Endothelial cell of umbilical vein (primary cell): ENCODE data around the gene CAMTA1.

ENCODE experiments used
- CTCF ChIP-seq, 2 donors: IDR thresholded peaks; 1 replicate in 1 of 2; 2 replicates in 1 of 2; pipeline ENCODE4 v1.5.1; 2011; ENCODE audit warnings: low read length in 2 of 2, mild to moderate bottlenecking in 2 of 2, moderate library complexity in 2 of 2, control low read depth in 1 of 2, inconsistent platforms in 1 of 2, low read depth in 1 of 2; ENCODE audit not compliant: insufficient read depth in 1 of 2; ENCODE audit errors: extremely low read depth in 1 of 2
- EZH2 ChIP-seq: IDR thresholded peaks from 2 replicates; pipeline ENCODE4 v1.6.1; 2012; ENCODE audit warnings: borderline replicate concordance, low read depth, mild to moderate bottlenecking, moderate library complexity, low read length, inconsistent platforms; ENCODE audit not compliant: severe bottlenecking
- GATA2 ChIP-seq: IDR thresholded peaks from 2 replicates; pipeline ENCODE4 v1.7.0; 2011; ENCODE audit warnings: low read depth, mild to moderate bottlenecking, moderate library complexity, mixed read lengths, low read length; ENCODE audit not compliant: insufficient read length, insufficient read depth
- MYC ChIP-seq: IDR thresholded peaks from one replicate; pipeline ENCODE4 v1.6.1; 2011; ENCODE audit warnings: mild to moderate bottlenecking, low read depth, low read length
- POLR2A ChIP-seq: IDR thresholded peaks from 2 replicates; pipeline ENCODE4 v1.6.1; 2012; ENCODE audit warnings: low read depth, mild to moderate bottlenecking, control low read depth, low read length
- POLR2AphosphoS5 ChIP-seq: IDR thresholded peaks from 2 replicates; pipeline ENCODE4 v1.6.1; 2012; ENCODE audit warnings: low read depth, mild to moderate bottlenecking, control low read depth, low read length, moderate library complexity; ENCODE audit not compliant: insufficient read depth
- TF ChIP-seq, protein P1 (sequence below): IDR thresholded peaks from 2 replicates; pipeline ENCODE4 v1.6.1; 2011; ENCODE audit not compliant: insufficient read depth, insufficient read length

DNA sequence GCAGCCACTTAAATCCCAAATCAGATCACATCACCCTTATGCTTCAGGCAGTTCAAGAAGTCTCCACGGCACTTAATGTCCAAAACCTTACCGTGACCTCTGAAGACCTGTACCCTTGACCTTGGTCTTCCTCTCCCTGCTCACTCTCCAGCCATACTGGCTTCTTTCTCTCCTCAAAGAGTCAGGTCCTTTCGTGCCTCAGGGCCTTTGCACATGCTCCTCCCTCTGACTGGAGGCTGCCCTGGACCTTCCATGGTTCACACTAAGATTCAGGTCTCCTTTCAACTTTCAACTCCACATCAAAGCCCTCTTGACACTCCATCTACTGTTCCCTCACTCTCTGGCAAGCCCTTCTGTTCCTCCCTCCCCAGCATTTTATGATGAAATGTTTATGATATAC lies 695.9 kb downstream of the CAMTA1 start:
- TF ChIP-seq CTCF (IDR thresholded peaks at IDR 0.05; ENCODE audit: extremely low read depth in 1 of 2, insufficient read depth in 1 of 2, low read depth in 1 of 2, low read length in 2 of 2) (no peak), POLR2A (no peak), POLR2AphosphoS5 (no peak), EZH2 (no peak), GATA2 (no peak), MYC (no peak)
- TF ChIP-seq, protein P1, sequence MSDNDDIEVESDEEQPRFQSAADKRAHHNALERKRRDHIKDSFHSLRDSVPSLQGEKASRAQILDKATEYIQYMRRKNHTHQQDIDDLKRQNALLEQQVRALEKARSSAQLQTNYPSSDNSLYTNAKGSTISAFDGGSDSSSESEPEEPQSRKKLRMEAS = no peak
